Hepatocyte (in vitro differentiated cells): Measurements from ENCODE around the gene FILIP1.

Experiments
- CTCF ChIP-seq: fragments of 200-600 bp; sonication (generic); IDR thresholded peaks from 2 replicates; pipeline ENCODE4 v1.5.1; 2016; ENCODE audit warnings: antibody characterized with exemption, mild to moderate bottlenecking; ENCODE audit not compliant: poor library complexity
- EZH2 ChIP-seq: fragments of 200-600 bp; sonication (generic); IDR thresholded peaks from 2 replicates; pipeline ENCODE4 v1.6.1; 2016; ENCODE audit warnings: antibody characterized with exemption, mild to moderate bottlenecking, borderline replicate concordance
- EZH2phosphoT487 ChIP-seq: fragments of 200-600 bp; sonication (generic); IDR thresholded peaks from one replicate; pipeline ENCODE4 v1.6.1; 2018; ENCODE audit warnings: antibody characterized with exemption, mild to moderate bottlenecking, low read depth, moderate library complexity; ENCODE audit not compliant: unreplicated experiment, severe bottlenecking

GRCh38 chr6:75243333-75244062 lies 250.1 kb downstream of the FILIP1 start, which contains the start of gene COX7A2:
- TF ChIP-seq EZH2phosphoT487 = no peak
- TF ChIP-seq CTCF = no peak
- no peak for TF ChIP-seq EZH2
